Gastrocnemius medialis (tissue), 4 donors: ENCODE measurements around the gene STN1.

Experiments used
- CTCF ChIP-seq, 5 experiments: fragments of 450-650 bp in 3 of 5; fragments of 200-600 bp in 2 of 5; sonication (generic) in 2 of 5; IDR thresholded peaks in 4 of 5; conservative IDR thresholded peaks in 1 of 5; 1 replicate in 4 of 5; 2 replicates in 1 of 5; pipeline ENCODE4 v1.5.1; 2016 to 2019; ENCODE audit warnings: antibody characterized with exemption in 5 of 5, mild to moderate bottlenecking in 3 of 5, moderate library complexity in 3 of 5
- POLR2A ChIP-seq, 2 donors: fragments of 450-650 bp; IDR thresholded peaks; one replicate each; pipeline ENCODE4 v1.6.1; 2017; ENCODE audit warnings: antibody characterized with exemption in 2 of 2, mild to moderate bottlenecking in 2 of 2, moderate library complexity in 2 of 2

GRCh38 chr10:103838070-103838395 is 80.0 kb downstream of the STN1 start:
- TF ChIP-seq POLR2A (IDR thresholded peaks at IDR 0.05) (no peak), CTCF (IDR thresholded peaks at IDR 0.05 in 4 of 5, conservative IDR thresholded peaks at IDR 0.05 in 1 of 5) (no peak)
